Lower leg skin (tissue), 3 donors: ENCODE measurements around the gene MAP4K5.

Experiments
- POLR2A ChIP-seq, 2 donors: fragments of 450-650 bp; IDR thresholded peaks; one replicate each; pipeline ENCODE4 v1.6.1; 2016 to 2017; ENCODE audit warnings: antibody characterized with exemption in 2 of 2, mild to moderate bottlenecking in 1 of 2, moderate library complexity in 1 of 2
- TF ChIP-seq, protein P1 (sequence below), 3 donors: fragments of 450-650 bp; IDR thresholded peaks; one replicate each; pipeline ENCODE4 v1.5.1; 2016; ENCODE audit warnings: antibody characterized with exemption in 3 of 3, mild to moderate bottlenecking in 3 of 3, moderate library complexity in 2 of 3

- TF ChIP-seq, protein P1, sequence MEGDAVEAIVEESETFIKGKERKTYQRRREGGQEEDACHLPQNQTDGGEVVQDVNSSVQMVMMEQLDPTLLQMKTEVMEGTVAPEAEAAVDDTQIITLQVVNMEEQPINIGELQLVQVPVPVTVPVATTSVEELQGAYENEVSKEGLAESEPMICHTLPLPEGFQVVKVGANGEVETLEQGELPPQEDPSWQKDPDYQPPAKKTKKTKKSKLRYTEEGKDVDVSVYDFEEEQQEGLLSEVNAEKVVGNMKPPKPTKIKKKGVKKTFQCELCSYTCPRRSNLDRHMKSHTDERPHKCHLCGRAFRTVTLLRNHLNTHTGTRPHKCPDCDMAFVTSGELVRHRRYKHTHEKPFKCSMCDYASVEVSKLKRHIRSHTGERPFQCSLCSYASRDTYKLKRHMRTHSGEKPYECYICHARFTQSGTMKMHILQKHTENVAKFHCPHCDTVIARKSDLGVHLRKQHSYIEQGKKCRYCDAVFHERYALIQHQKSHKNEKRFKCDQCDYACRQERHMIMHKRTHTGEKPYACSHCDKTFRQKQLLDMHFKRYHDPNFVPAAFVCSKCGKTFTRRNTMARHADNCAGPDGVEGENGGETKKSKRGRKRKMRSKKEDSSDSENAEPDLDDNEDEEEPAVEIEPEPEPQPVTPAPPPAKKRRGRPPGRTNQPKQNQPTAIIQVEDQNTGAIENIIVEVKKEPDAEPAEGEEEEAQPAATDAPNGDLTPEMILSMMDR (IDR thresholded peaks at IDR 0.05), result no peak
- TF ChIP-seq POLR2A (IDR thresholded peaks at IDR 0.05), result no peak
Observed at GRCh38 chr14:50497351-50497750, 35.0 kb downstream of the MAP4K5 start.
